GM19397 (cell line): ENCODE measurements around the gene SOS2.

Experiments
- ATAC-seq: cut with Tn5 transposase; IDR thresholded peaks from one replicate; pipeline ENCODE4 v1.9.1; 2021; ENCODE audit warnings: mild to moderate bottlenecking, moderate library complexity; ENCODE audit not compliant: unreplicated experiment

SOS2 gene

GRCh38 chr14:50231475-50232275 lies at the start of gene SOS2:
Gene SOS2, minus strand, starts transcription at chr14:50231578. Its CDS starts 295 bp downstream, at chr14:50231283.
- ATAC-seq, result peak; percentile 86

GRCh38 chr14:50272498-50272897 lies 41.1 kb upstream of the SOS2 start:
- ATAC-seq, result no peak

DNA sequence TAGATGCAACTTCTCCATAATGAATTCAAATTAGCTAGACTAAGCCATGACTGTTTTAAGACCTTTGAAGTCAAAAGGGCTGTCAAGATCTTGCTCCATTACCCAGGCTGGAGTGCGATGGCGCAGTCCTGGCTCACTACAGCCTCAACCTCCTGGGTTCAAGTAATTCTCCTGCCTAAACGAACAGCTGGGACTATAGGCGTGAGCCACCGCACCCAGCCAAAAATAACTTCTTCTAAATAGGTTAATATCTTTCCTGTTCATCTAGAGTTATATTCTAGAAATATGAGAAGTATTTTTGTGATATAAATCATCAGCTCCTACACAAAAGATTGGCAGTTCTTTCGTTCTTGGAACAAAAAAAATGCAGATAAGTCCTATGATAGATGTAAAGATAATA lies 39.6 kb upstream of the SOS2 start:
- no peak for ATAC-seq

GRCh38 chr14:50265029-50265428 lies 33.7 kb upstream of the SOS2 start:
- no peak for ATAC-seq

- no peak for ATAC-seq
Observed at GRCh38 chr14:50263321-50263720, 31.9 kb upstream of the SOS2 start.

DNA sequence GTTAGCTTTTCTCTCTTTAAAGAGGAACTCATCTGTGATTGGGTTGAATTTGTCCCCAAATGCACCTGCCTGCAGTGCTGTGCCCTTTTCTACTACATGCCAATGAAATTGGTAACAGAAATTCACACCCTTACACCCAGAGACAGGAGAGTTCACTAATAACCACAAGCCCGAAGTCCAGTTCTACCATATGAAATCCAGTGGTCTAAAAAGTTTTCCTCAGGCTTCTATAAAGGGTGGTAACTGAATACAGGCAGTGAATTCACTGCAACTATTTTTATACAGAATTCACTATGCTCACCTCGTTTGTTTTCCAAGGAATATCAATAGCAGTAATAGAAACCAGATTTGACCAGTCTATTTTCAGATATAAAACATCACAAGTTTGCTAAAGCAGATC lies 31.5 kb upstream of the SOS2 start:
- ATAC-seq, result no peak

DNA sequence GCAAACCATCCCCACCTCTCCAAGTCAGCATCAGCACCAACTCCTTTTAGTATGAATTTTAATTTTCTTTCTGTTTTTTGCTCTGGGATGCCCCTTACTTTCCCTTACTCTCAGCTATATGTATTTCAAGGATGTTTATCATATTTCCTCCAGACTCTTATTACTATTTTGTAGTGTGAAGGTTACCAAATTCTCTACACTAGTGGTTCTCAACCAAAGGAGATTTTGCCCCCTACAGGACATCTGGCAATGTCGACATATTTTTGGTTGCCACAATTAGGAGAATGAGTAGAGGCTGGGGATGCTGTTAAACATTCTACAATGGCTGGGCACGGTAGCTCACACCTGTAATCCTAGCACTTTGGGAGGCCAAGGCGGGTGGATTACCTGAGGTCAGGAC lies 29.1 kb upstream of the SOS2 start:
- ATAC-seq, result no peak

DNA sequence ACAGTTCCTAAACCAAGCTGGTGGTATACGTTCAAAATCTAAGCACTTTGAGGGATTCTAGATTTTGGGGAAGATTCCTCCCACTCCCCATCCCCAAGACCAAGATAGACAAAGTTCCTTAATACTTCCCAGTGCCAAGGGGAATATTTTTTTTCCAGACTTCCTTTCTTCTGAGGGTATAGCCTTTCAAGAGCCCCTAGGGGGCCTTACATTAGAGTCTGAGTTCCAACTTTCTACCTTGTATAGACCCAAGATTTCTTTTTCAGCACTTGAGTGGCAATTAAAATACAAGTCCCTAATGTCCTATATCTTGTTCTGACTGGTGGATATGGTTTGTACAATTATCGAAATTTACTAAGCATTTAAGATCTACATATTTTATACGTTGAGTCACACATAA lies 28.7 kb upstream of the SOS2 start:
- ATAC-seq, result no peak

- no peak for ATAC-seq
Observed at GRCh38 chr14:50257732-50258131, 26.4 kb upstream of the SOS2 start.

DNA sequence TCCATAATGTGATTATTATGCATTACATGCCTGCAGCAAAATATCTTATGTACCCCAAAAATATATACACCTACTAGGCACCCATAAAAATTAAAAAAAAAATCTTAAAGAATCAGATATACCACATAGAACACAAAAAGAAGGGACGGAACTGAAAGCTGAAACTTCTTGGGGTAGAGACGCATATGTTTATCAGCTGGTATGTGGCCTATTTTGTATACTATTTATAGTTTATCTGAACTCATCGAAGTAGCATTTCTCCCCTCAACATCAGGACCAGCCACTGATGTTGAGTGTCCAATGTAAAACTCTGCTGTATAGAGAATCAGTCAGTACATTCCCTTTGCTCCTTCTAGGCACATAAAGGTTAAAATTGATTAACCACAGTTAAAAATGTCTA lies 22.9 kb upstream of the SOS2 start:
- no peak for ATAC-seq

- ATAC-seq, result no peak
Observed at GRCh38 chr14:50249136-50249775, 17.9 kb upstream of the SOS2 start.

DNA sequence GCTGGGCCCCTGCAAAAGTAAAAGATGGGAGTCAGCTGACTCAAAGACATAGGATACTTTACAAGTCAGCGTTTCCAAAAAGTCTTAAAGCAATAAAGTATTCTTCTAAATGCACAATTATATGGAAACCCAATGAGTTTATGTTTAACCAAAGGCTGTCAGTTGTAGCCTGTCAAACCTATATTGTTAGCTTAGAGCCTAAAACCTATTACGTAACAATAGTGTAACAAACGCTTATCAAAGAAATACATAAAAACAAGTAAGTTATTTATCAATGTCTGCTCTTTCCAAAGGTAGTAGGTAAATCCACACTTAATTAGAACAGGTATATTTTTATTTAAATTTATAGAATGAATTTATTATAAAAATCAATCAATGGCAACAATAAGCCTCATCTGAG lies 15.9 kb upstream of the SOS2 start:
- no peak for ATAC-seq

GRCh38 chr14:50242566-50243310 lies 11.4 kb upstream of the SOS2 start:
- ATAC-seq, result no peak

DNA sequence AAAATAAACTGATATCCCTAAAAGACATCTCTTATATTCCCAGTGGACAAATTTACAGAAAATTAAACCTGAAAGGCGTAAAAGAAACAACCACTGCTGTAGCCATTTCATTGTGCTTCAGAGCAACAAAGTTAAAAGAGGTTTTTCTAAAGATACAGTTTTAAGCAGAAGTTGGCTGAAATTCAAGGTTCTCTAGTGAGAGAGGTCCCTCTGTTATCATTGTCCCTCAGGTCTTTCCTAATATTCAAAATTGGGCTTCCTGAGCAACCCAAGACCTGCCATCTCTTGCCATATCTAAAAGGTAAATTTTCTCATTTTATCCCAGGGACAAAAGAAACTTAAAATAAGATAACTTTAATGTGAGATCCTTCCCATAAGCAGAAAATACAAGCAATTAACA lies 10.7 kb upstream of the SOS2 start:
- no peak for ATAC-seq

- no peak for ATAC-seq
Observed at GRCh38 chr14:50237427-50237826, 6.0 kb upstream of the SOS2 start.

- ATAC-seq, result no peak
Observed at GRCh38 chr14:50233951-50234250, 2.5 kb upstream of the SOS2 start.

- ATAC-seq, result no peak
Observed at GRCh38 chr14:50233166-50233950, 2.0 kb upstream of the SOS2 start.

DNA sequence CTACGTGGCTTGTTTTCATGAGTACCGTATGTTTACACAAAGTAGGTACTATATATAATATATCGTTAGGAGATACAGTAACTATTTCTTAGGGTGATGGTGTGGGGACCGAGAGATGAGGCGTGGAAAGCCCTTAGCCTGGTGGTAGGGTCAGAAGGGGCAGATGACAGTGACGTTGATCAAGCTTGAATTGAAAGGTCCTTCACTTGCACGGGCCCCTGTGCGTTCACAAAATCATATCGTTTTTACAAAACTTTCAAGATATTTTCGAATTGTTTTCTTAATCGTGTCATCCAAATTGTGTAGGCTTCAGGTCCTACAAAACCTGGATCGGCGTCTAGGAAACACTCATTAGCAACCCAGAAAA lies 881 bp upstream of the SOS2 start:
- ATAC-seq, result no peak

DNA sequence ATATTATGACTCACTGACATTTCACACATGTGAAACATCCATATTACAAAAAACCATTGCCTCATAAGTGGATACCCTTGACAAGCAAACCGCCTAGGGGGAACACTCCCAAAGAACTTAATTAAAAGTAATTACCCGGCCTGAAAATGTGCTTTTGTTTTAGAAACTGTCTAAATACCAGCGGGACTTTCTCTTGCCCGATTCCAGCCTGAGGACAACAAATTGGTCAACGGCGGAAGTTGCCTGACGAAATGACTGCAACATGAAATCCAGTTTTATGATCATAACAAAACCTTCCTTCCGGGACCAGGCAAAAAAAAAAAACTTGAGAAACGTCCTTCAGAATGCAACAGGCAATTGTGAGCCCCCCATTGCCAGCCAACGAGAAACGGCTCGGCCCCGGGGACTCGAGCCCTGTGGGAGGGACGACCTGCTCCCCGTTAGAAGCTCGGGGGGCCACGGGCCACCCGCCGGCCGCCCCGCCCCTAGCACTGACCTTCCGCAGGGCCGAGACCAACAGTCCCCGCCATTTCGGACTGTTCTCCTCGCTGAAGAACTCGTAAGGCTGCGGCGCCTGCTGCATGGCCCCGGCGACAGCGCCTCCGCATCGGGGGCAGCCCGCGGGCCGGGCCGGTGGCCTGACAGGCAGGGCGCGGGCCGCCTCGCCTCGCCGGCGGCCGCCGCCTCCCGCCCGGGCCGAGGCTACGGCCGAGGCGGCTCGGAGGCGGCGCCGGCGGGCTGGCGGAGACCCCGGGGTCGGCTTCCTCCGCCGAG lies 490 bp downstream of the SOS2 start:
- ATAC-seq, result peak; percentile 38

- no peak for ATAC-seq
Observed at GRCh38 chr14:50230401-50230700, 1.0 kb downstream of the SOS2 start.

DNA sequence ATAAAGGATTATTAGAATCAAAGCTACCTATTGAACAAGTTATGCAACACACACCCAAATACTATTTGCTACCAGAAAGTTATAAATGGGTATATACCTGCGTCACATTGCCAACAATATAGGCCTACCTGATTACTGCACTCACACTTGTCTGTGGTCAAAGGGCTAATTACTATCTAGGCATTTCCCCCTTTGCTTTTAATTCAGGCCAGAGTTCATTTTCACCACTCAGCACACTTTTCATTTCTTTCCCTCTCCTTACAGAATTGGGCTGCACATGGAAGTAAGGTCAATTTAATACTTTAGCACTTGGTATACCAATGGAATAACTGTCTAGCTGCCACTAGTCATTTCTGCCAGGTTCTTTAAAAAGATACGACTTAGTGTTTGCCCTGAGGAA lies 1.7 kb downstream of the SOS2 start:
- no peak for ATAC-seq
